OCI-LY7 (cell line): ENCODE results near the gene BICD1. TPM values are rescaled to one million over a fixed set of nuclear protein-coding genes. Genes with fewer than 3 reads are reported as not detected.

Source experiments
- BruUV-seq: library from RNA; stranded (reverse); fragments of 400-500 nt; replicated peaks from 2 replicates; lab custom pipeline; 2021; lab: Mats Ljungman, UMichigan
- CTCF ChIA-PET: fragments of 300-600 bp; sonication (Branson Sonifier 250); formaldehyde crosslinking; loops from one replicate; lab custom pipeline; 2022; ENCODE audit warnings: antibody characterized with exemption; ENCODE audit not compliant: unreplicated experiment; lab: Charles Lee
- POLR2A ChIA-PET: fragments of 300-600 bp; sonication (Branson Sonifier 250); formaldehyde crosslinking; loops from one replicate; lab custom pipeline; 2022; ENCODE audit warnings: antibody characterized with exemption; lab: Charles Lee
- DNase-seq: peaks from one replicate; pipeline ENCODE4 v3.0.0-alpha.2; 2015; ENCODE audit warnings: low spot score
- H2AFZ ChIP-seq: fragments of 200-600 bp; sonication (generic), shearing (Covaris generic); 2 replicates; pipeline ENCODE4 v1.6.1; 2014; ENCODE audit warnings: mild to moderate bottlenecking, antibody characterized with exemption, low read length, moderate library complexity
- H3K27ac ChIP-seq: fragments of 200-600 bp; sonication (generic); 2 replicates; pipeline ENCODE4 v1.5.1; 2014; ENCODE audit warnings: mixed run types, low read depth, mild to moderate bottlenecking, moderate library complexity, low read length, inconsistent platforms; ENCODE audit not compliant: poor library complexity, severe bottlenecking
- H3K36me3 ChIP-seq: fragments of 200-600 bp; sonication (generic); 2 replicates; pipeline ENCODE4 v1.6.1; 2014; ENCODE audit warnings: mild to moderate bottlenecking, antibody characterized with exemption, low read length, moderate library complexity, mixed read lengths; ENCODE audit not compliant: insufficient read depth
- H3K4me1 ChIP-seq: fragments of 200-600 bp; sonication (generic); 2 replicates; pipeline ENCODE4 v1.5.1; 2014; ENCODE audit warnings: mild to moderate bottlenecking, low read length; ENCODE audit not compliant: insufficient read depth, poor library complexity, severe bottlenecking
- H3K4me2 ChIP-seq: fragments of 200-600 bp; sonication (generic); 2 replicates; pipeline ENCODE4 v1.6.1; 2014; ENCODE audit warnings: mild to moderate bottlenecking, low read length
- H3K4me3 ChIP-seq: fragments of 200-600 bp; sonication (generic); 2 replicates; pipeline ENCODE4 v1.5.1; 2014; ENCODE audit warnings: mild to moderate bottlenecking, low read depth, low read length; ENCODE audit not compliant: poor library complexity, severe bottlenecking
- H3K79me2 ChIP-seq: fragments of 200-600 bp; sonication (generic); 2 replicates; pipeline ENCODE4 v1.6.1; 2016; ENCODE audit warnings: low read depth, mild to moderate bottlenecking, low read length, moderate library complexity, mixed read lengths; ENCODE audit not compliant: insufficient read depth
- H3K9me2 ChIP-seq: fragments of 200-600 bp; sonication (generic); 2 replicates; pipeline ENCODE4 v1.6.1; 2016; ENCODE audit warnings: mild to moderate bottlenecking, low read length, mixed read lengths; ENCODE audit not compliant: insufficient read depth
- H3K9me3 ChIP-seq: fragments of 200-600 bp; sonication (generic); 2 replicates; pipeline ENCODE4 v1.6.1; 2014; ENCODE audit warnings: mild to moderate bottlenecking, mixed run types, low read length, mixed read lengths
- H4K20me1 ChIP-seq: fragments of 200-600 bp; sonication (generic); 2 replicates; pipeline ENCODE4 v1.6.1; 2014; ENCODE audit warnings: mild to moderate bottlenecking, antibody characterized with exemption, low read length, moderate library complexity, mixed read lengths; ENCODE audit not compliant: insufficient read depth
- CTCF ChIP-seq: fragments of 200-600 bp; sonication (generic); conservative IDR thresholded peaks from 2 replicates; pipeline ENCODE4 v1.5.1; 2014; ENCODE audit warnings: mild to moderate bottlenecking, antibody characterized with exemption, low read length, moderate library complexity, mixed read lengths
- EZH2phosphoT487 ChIP-seq: fragments of 200-600 bp; sonication (generic); IDR thresholded peaks from 2 replicates; pipeline ENCODE4 v1.6.1; 2018; ENCODE audit warnings: low read depth, borderline replicate concordance, mild to moderate bottlenecking, mixed run types, antibody characterized with exemption, low read length, moderate library complexity, mixed read lengths
- intact Hi-C: fragments of 100-400 bp; cut with micrococcal nuclease; formaldehyde crosslinking; loops from one replicate; pipeline ENCODE4 v1.10.0; 2022; ENCODE audit not compliant: unreplicated experiment
- total RNA-seq, 2 experiments: library from RNA; depleted of rRNA in 1 of 2; stranded (reverse); fragments of >200 nt in 1 of 2; shearing (Covaris generic) in 1 of 2; gene quantifications; 2 replicates each; pipeline ENCODE4 v1.2.3, GENCODE V29; 2014 to 2022

Gene BICD1
- total RNA-seq, 2 experiments from 2014 or later: 42.9 to 88.2 TPM

- BruUV-seq: no TSS peak
- CTCF ChIA-PET: interaction anchor here (0.5 to 1.0 kb wide), 5 partner anchors 16 to 193 kb away, joined by 3 to 4 read pairs (median 3); no protein-coding TSS in a partner anchor
- peak overlapping the region; percentile 43 for H3K4me2 ChIP-seq
- peak; percentile 87 for DNase-seq
- peak overlapping the region; percentile 7 for H3K4me3 ChIP-seq
- H3K27ac ChIP-seq: peak overlapping the region; percentile 99
- POLR2A ChIA-PET: interaction anchor here (0.5 to 2.1 kb wide), 12 partner anchors 8 to 579 kb away, joined by 3 to 7 read pairs (median 4); no protein-coding TSS in a partner anchor
- peaks cover 46% of the 10 kb centered on the region for H3K36me3 ChIP-seq
- TF ChIP-seq EZH2phosphoT487: no peak
- TF ChIP-seq CTCF: peak; percentile 89
- H3K4me1 ChIP-seq: peaks cover 63% of the 10 kb centered on the region
- H4K20me1 ChIP-seq: no peaks in the 10 kb centered on the region
- intact Hi-C loops: loop anchor here (1.0 to 10.0 kb wide), 4 partner anchors 41 to 203 kb away; no protein-coding TSS in a partner anchor
- peaks cover 22% of the 10 kb centered on the region for H3K9me3 ChIP-seq
- H3K79me2 ChIP-seq: peaks cover 31% of the 10 kb centered on the region; the same call in 1 of the 2 replicates
- H2AFZ ChIP-seq: no peak overlapping the region
- H3K9me2 ChIP-seq: no peaks in the 10 kb centered on the region
These were observed 155.0 kb downstream of the BICD1 start for GRCh38 chr12:32261638-32262037.

- no peaks in the 10 kb centered on the region for H4K20me1 ChIP-seq
- H2AFZ ChIP-seq: no peak overlapping the region
- peak; percentile 96 for DNase-seq
- POLR2A ChIA-PET: interaction anchor here (0.6 to 1.5 kb wide), 19 partner anchors 9 to 867 kb away, joined by 3 to 17 read pairs (median 3); partner anchors contain the start of gene BICD1
- intact Hi-C loops: loop anchor here (1.0 to 10.0 kb wide), 6 partner anchors 8 to 272 kb away; partner anchors contain the start of gene BICD1
- CTCF ChIA-PET: interaction anchor here (0.7 to 1.1 kb wide), 2 partner anchors 48 to 189 kb away, joined by 3 to 4 read pairs; no protein-coding TSS in a partner anchor
- TF ChIP-seq CTCF: no peak
- no peak for TF ChIP-seq EZH2phosphoT487
- H3K27ac ChIP-seq: peak overlapping the region; percentile 99
- H3K79me2 ChIP-seq: peaks cover 64% of the 10 kb centered on the region
- H3K4me1 ChIP-seq: peaks cover 95% of the 10 kb centered on the region
- BruUV-seq: no TSS peak
- peaks cover 9% of the 10 kb centered on the region; the same call in 1 of the 2 replicates for H3K9me3 ChIP-seq
- no peaks in the 10 kb centered on the region for H3K9me2 ChIP-seq
- H3K36me3 ChIP-seq: peaks cover 42% of the 10 kb centered on the region
- peak overlapping the region; percentile 56 for H3K4me3 ChIP-seq
- peak overlapping the region; percentile 69 for H3K4me2 ChIP-seq
These were observed 158.3 kb downstream of the BICD1 start for GRCh38 chr12:32264961-32265360.
